Measurements from ENCODE around the gene ZNF780B. TPM values are rescaled to one million over a fixed set of nuclear protein-coding genes. Genes with fewer than 3 reads are reported as not detected.

Gene ZNF780B
- total and polyA plus RNA-seq, 2 donors (not counting 3 experiments of a cell fraction or from before 2014, with no cell fraction given), result 2.6 to 13.5 TPM

DNA sequence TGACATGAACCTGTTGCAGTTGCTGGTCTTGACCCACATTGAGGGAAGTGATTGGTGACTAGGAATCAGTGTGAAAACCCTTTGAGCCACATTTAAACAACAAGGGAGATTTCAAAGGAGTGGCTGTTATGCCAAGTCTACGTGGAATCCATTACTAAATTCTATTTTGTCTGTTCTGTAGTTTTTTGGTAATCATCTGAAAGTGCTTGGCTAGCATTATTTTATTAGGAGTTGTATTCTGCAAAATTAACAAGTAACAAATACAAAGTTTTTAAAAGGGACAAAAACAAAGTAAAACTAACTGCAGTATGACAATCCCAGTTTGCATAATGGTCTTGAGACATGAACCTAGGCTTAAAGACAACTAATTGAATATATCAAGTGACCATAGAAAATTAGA lies 48.7 kb upstream of the ZNF780B start:
- DNase-seq (ENCODE audit: low read depth, low spot score) (no peak), FAIRE-seq (no peak)
- Histone ChIP-seq H3K36me3 (ENCODE audit: control insufficient read depth in 2 of 2, extremely low read depth in 1 of 2, insufficient read depth in 2 of 2, low read length in 2 of 2) (no peaks in the 10 kb centered on the region), H4K20me1 (replicated peaks; ENCODE audit: control insufficient read depth, extremely low read depth, insufficient read depth, low read length) (no peaks in the 10 kb centered on the region), H3K27ac (ENCODE audit: insufficient read depth, low read depth, low read length) (no peak overlapping the region), H3K9me3 (replicated peaks; ENCODE audit: control insufficient read depth, insufficient read depth, low read length) (no peaks in the 10 kb centered on the region), H3K4me2 (ENCODE audit: insufficient read depth, low read length) (no peak overlapping the region), H3K9me1 (replicated peaks; ENCODE audit: control insufficient read depth, extremely low read depth, insufficient read depth, low read length) (no peaks in the 10 kb centered on the region), H3K4me3 (replicated peaks in 1 of 3; ENCODE audit: insufficient read depth in 1 of 3, low read depth in 1 of 3, low read length in 3 of 3) (no peak overlapping the region), H3K4me1 (ENCODE audit: control insufficient read depth, extremely low read depth, insufficient read depth, low read length) (no peaks in the 10 kb centered on the region), H2AFZ (ENCODE audit: low read depth, low read length) (no peak overlapping the region), H3K79me2 (ENCODE audit: control insufficient read depth, insufficient read depth, low read length) (no peaks in the 10 kb centered on the region), H3K27me3 (ENCODE audit: control insufficient read depth in 2 of 2, insufficient read depth in 2 of 2, low read length in 2 of 2) (peaks cover 0 to 4% of the 10 kb centered on the region in 2 experiments), H3K9ac (replicated peaks; ENCODE audit: extremely low read depth, insufficient read depth, low read length) (no peak overlapping the region)
- dilution Hi-C loops (cut with MboI; ENCODE audit: extremely low pct_ligation_motif_present, low sequenced_read_pairs) (no loop called here), intact Hi-C loops (cut with micrococcal nuclease) (no loop called here)
- ChIA-PET CTCF (interaction anchor here (0.7 kb wide), 1 partner anchor 419 kb away, joined by 4 read pairs; no protein-coding TSS in a partner anchor), POLR2A (no interaction called here)
- TF ChIP-seq, protein P1, sequence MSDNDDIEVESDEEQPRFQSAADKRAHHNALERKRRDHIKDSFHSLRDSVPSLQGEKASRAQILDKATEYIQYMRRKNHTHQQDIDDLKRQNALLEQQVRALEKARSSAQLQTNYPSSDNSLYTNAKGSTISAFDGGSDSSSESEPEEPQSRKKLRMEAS (IDR thresholded peaks at IDR 0.05; ENCODE audit: insufficient read depth, insufficient read length), result no peak
- no peak for TF ChIP-seq GATA2 (IDR thresholded peaks at IDR 0.05; ENCODE audit: insufficient read depth, insufficient read length, low read depth, low read length)
- no peak for TF ChIP-seq POLR2AphosphoS5 (IDR thresholded peaks at IDR 0.05; ENCODE audit: insufficient read depth, low read depth, low read length)
- TF ChIP-seq JUN (IDR thresholded peaks at IDR 0.05; ENCODE audit: borderline replicate concordance, insufficient read depth, insufficient read length, low read depth), result no peak
- TF ChIP-seq POLR2A (IDR thresholded peaks at IDR 0.05; ENCODE audit: low read depth, low read length), result no peak
- TF ChIP-seq EZH2 (IDR thresholded peaks at IDR 0.05; ENCODE audit: borderline replicate concordance, low read depth, low read length, severe bottlenecking), result no peak
- no peak for TF ChIP-seq FOS (IDR thresholded peaks at IDR 0.05; ENCODE audit: borderline replicate concordance, insufficient read depth, low read length)
- TF ChIP-seq, protein P2, sequence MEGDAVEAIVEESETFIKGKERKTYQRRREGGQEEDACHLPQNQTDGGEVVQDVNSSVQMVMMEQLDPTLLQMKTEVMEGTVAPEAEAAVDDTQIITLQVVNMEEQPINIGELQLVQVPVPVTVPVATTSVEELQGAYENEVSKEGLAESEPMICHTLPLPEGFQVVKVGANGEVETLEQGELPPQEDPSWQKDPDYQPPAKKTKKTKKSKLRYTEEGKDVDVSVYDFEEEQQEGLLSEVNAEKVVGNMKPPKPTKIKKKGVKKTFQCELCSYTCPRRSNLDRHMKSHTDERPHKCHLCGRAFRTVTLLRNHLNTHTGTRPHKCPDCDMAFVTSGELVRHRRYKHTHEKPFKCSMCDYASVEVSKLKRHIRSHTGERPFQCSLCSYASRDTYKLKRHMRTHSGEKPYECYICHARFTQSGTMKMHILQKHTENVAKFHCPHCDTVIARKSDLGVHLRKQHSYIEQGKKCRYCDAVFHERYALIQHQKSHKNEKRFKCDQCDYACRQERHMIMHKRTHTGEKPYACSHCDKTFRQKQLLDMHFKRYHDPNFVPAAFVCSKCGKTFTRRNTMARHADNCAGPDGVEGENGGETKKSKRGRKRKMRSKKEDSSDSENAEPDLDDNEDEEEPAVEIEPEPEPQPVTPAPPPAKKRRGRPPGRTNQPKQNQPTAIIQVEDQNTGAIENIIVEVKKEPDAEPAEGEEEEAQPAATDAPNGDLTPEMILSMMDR (IDR thresholded peaks at IDR 0.05; ENCODE audit: extremely low read depth in 1 of 2, insufficient read depth in 1 of 2, low read depth in 1 of 2, low read length in 2 of 2), result no peak
- TF ChIP-seq MYC (IDR thresholded peaks at IDR 0.05; ENCODE audit: low read depth, low read length), result no peak
- no TSS peak for BruUV-seq (replicated peaks)
